Mesenchymal stem cell (in vitro differentiated cells and primary cell): ENCODE data around the gene ROBO2.

Source experiments
- DNase-seq: peaks from one replicate; pipeline ENCODE4 v3.0.0-alpha.2; 2013
- H2AFZ ChIP-seq: one replicate; pipeline ENCODE4 v1.6.1; 2013; ENCODE audit warnings: low read depth, mild to moderate bottlenecking, control low read depth, inconsistent platforms, low read length, moderate library complexity
- H2AK5ac ChIP-seq: 2 replicates; pipeline ENCODE4 v1.6.1; 2013; ENCODE audit warnings: low read length, moderate library complexity, mild to moderate bottlenecking, inconsistent platforms; ENCODE audit not compliant: severe bottlenecking
- H2BK120ac ChIP-seq: one replicate; pipeline ENCODE4 v1.6.1; 2013; ENCODE audit warnings: low read depth, mild to moderate bottlenecking, inconsistent platforms, low read length, moderate library complexity
- H2BK12ac ChIP-seq, 2 experiments: one replicate each; pipeline ENCODE4 v1.6.1; 2013; ENCODE audit warnings: inconsistent platforms in 2 of 2, low read length in 2 of 2, mild to moderate bottlenecking in 2 of 2, moderate library complexity in 2 of 2, control low read depth in 1 of 2
- H2BK15ac ChIP-seq: one replicate; pipeline ENCODE4 v1.6.1; 2013; ENCODE audit warnings: mild to moderate bottlenecking, low read depth, inconsistent platforms; ENCODE audit not compliant: poor library complexity, severe bottlenecking
- H2BK5ac ChIP-seq: 2 replicates; pipeline ENCODE4 v1.6.1; 2013; ENCODE audit warnings: low read depth, mild to moderate bottlenecking, low read length, control low read depth, inconsistent platforms; ENCODE audit not compliant: poor library complexity, severe bottlenecking
- H3K14ac ChIP-seq, 2 experiments: one replicate each; pipeline ENCODE4 v1.6.1; 2013; ENCODE audit warnings: inconsistent platforms in 2 of 2, low read length in 2 of 2, control low read depth in 1 of 2, mild to moderate bottlenecking in 1 of 2, moderate library complexity in 1 of 2
- H3K18ac ChIP-seq, 2 experiments: one replicate each; pipeline ENCODE4 v1.6.1; 2013; ENCODE audit warnings: inconsistent platforms in 2 of 2, low read length in 2 of 2, control low read depth in 1 of 2, low read depth in 1 of 2, mild to moderate bottlenecking in 1 of 2
- H3K23ac ChIP-seq, 2 experiments: one replicate each; pipeline ENCODE4 v1.6.1; 2013; ENCODE audit warnings: inconsistent platforms in 2 of 2, low read length in 2 of 2, mild to moderate bottlenecking in 2 of 2, moderate library complexity in 2 of 2, control low read depth in 1 of 2
- H3K27ac ChIP-seq: 2 replicates; pipeline ENCODE4 v1.5.1; 2013; ENCODE audit warnings: mild to moderate bottlenecking, moderate library complexity, low read length, control low read depth, inconsistent platforms; ENCODE audit not compliant: poor library complexity, severe bottlenecking
- H3K27me3 ChIP-seq, 2 experiments: 2 replicates each; pipeline versions ENCODE4 v1.6.1 to v1.7.0; 2013; ENCODE audit warnings: low read length in 2 of 2, mild to moderate bottlenecking in 2 of 2, moderate library complexity in 2 of 2, control low read depth in 1 of 2, inconsistent platforms in 1 of 2; ENCODE audit not compliant: control insufficient read depth in 1 of 2, insufficient read depth in 1 of 2
- H3K36me3 ChIP-seq, 2 experiments: 2 replicates each; pipeline versions ENCODE4 v1.6.1 to v1.7.0; 2013; ENCODE audit warnings: low read length in 2 of 2, control low read depth in 1 of 2, inconsistent platforms in 1 of 2, low read depth in 1 of 2, mild to moderate bottlenecking in 1 of 2; ENCODE audit not compliant: insufficient read depth in 2 of 2, control insufficient read depth in 1 of 2
- H3K4ac ChIP-seq, 2 experiments: one replicate each; pipeline ENCODE4 v1.6.1; 2013; ENCODE audit warnings: inconsistent platforms in 2 of 2, low read length in 2 of 2, mild to moderate bottlenecking in 2 of 2, moderate library complexity in 2 of 2, control low read depth in 1 of 2, low read depth in 1 of 2
- H3K4me1 ChIP-seq: 2 replicates; pipeline ENCODE4 v1.6.1; 2013; ENCODE audit warnings: low read depth, low read length, control low read depth; ENCODE audit not compliant: control insufficient read depth, insufficient read depth
- H3K4me2 ChIP-seq: 2 replicates; pipeline ENCODE4 v1.6.1; 2013; ENCODE audit warnings: low read length, mild to moderate bottlenecking, inconsistent platforms; ENCODE audit not compliant: poor library complexity, severe bottlenecking
- H3K4me3 ChIP-seq, 2 experiments: 2 replicates each; pipeline versions ENCODE4 v1.5.1 to v1.7.0; 2013; ENCODE audit warnings: low read length in 2 of 2, mild to moderate bottlenecking in 2 of 2, control low read depth in 1 of 2, low read depth in 1 of 2; ENCODE audit not compliant: insufficient read depth in 1 of 2
- H3K79me1 ChIP-seq: replicated peaks from 2 replicates; pipeline ENCODE4 v1.6.1; 2013; ENCODE audit warnings: mild to moderate bottlenecking, control low read depth, low read length, inconsistent platforms; ENCODE audit not compliant: poor library complexity, severe bottlenecking
- H3K9ac ChIP-seq: 2 replicates; pipeline ENCODE4 v1.7.0; 2013; ENCODE audit warnings: mild to moderate bottlenecking, low read length, moderate library complexity
- H3K9me3 ChIP-seq: 2 replicates; pipeline ENCODE4 v1.7.0; 2013; ENCODE audit warnings: mild to moderate bottlenecking, low read length; ENCODE audit not compliant: control insufficient read depth
- H4K8ac ChIP-seq: one replicate; pipeline ENCODE4 v1.6.1; 2013; ENCODE audit warnings: inconsistent platforms, mild to moderate bottlenecking, low read length, moderate library complexity
- H4K91ac ChIP-seq: one replicate; pipeline ENCODE4 v1.6.1; 2013; ENCODE audit warnings: mild to moderate bottlenecking, low read length, inconsistent platforms
- WGBS: methylation state at CpG from one replicate; pipeline ENCODE4 v1.1.7; 2013; ENCODE audit warnings: mixed read lengths; 5-methylcytosine and 5-hydroxymethylcytosine counted together

ROBO2 gene

DNA sequence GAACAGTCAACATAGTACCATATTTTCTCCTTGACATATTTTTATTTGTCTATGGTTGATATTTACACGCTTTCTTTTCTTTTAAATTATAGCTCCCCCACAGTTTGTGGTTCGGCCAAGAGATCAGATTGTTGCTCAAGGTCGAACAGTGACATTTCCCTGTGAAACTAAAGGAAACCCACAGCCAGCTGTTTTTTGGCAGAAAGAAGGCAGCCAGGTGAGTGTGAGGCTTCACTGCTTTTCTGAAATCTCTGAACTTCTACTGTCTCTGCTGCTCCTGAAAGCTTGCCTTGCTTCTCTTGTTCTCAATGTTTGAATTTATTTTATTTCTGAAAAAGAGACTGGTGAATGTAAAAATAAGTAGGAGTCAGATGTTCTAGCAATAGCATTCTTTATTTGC is 506.3 kb downstream of the ROBO2 start:
- Histone ChIP-seq H3K23ac (no peak overlapping the region), H2BK15ac (no peak overlapping the region), H3K18ac (no peak overlapping the region), H3K4ac (no peak overlapping the region), H3K9me3 (no peaks in the 10 kb centered on the region), H3K79me1 (no peaks in the 10 kb centered on the region), H3K4me3 (no peak overlapping the region), H2BK12ac (no peak overlapping the region), H2AFZ (no peak overlapping the region), H2AK5ac (no peak overlapping the region), H3K27me3 (no peaks in the 10 kb centered on the region), H3K27ac (no peak overlapping the region), H3K36me3 (no peaks in the 10 kb centered on the region), H3K14ac (no peak overlapping the region), H4K91ac (no peak overlapping the region), H3K4me2 (no peak overlapping the region), H2BK5ac (no peak overlapping the region), H3K9ac (no peak overlapping the region), H4K8ac (no peak overlapping the region), H3K4me1 (no peaks in the 10 kb centered on the region), H2BK120ac (no peak overlapping the region)
- WGBS, result 87% methylated on average over 3 of the region's 3 CpGs
- no peak for DNase-seq

- H2BK120ac ChIP-seq, result no peak overlapping the region
- no peak overlapping the region for H4K91ac ChIP-seq
- no peaks in the 10 kb centered on the region for H3K36me3 ChIP-seq
- H3K14ac ChIP-seq, result no peak overlapping the region
- no peak overlapping the region for H4K8ac ChIP-seq
- H3K4me3 ChIP-seq, result no peak overlapping the region
- no peak overlapping the region for H3K18ac ChIP-seq
- no peak overlapping the region for H2BK12ac ChIP-seq
- DNase-seq, result no peak
- no peaks in the 10 kb centered on the region for H3K79me1 ChIP-seq
- H2BK15ac ChIP-seq, result no peak overlapping the region
- no peak overlapping the region for H3K4me2 ChIP-seq
- no peaks in the 10 kb centered on the region for H3K4me1 ChIP-seq
- H2AK5ac ChIP-seq, result no peak overlapping the region
- no peak overlapping the region for H2BK5ac ChIP-seq
- no peak overlapping the region for H3K23ac ChIP-seq
- no peak overlapping the region for H2AFZ ChIP-seq
- no peaks in the 10 kb centered on the region for H3K9me3 ChIP-seq
- no peak overlapping the region for H3K4ac ChIP-seq
- 91% methylated on average over 4 of the region's 5 CpGs for WGBS
- H3K27ac ChIP-seq, result no peak overlapping the region
- H3K27me3 ChIP-seq, result no peaks in the 10 kb centered on the region
- no peak overlapping the region for H3K9ac ChIP-seq
Observed at GRCh38 chr3:77549034-77549433, 509.1 kb downstream of the ROBO2 start.

GRCh38 chr3:77553240-77553639 is 513.3 kb downstream of the ROBO2 start:
- Histone ChIP-seq H2BK120ac (no peak overlapping the region), H2BK12ac (no peak overlapping the region), H2AK5ac (no peak overlapping the region), H3K36me3 (no peaks in the 10 kb centered on the region), H4K8ac (no peak overlapping the region), H3K9me3 (no peaks in the 10 kb centered on the region), H3K4me2 (no peak overlapping the region), H2BK5ac (no peak overlapping the region), H3K79me1 (no peaks in the 10 kb centered on the region), H3K18ac (no peak overlapping the region), H3K14ac (no peak overlapping the region), H3K9ac (no peak overlapping the region), H2BK15ac (no peak overlapping the region), H4K91ac (no peak overlapping the region), H3K4ac (no peak overlapping the region), H3K27ac (no peak overlapping the region), H3K4me3 (no peak overlapping the region), H3K23ac (no peak overlapping the region), H3K4me1 (no peaks in the 10 kb centered on the region), H2AFZ (no peak overlapping the region), H3K27me3 (no peaks in the 10 kb centered on the region)
- DNase-seq, result no peak
- 83% methylated on average over 1 of the region's 1 CpG for WGBS

DNA sequence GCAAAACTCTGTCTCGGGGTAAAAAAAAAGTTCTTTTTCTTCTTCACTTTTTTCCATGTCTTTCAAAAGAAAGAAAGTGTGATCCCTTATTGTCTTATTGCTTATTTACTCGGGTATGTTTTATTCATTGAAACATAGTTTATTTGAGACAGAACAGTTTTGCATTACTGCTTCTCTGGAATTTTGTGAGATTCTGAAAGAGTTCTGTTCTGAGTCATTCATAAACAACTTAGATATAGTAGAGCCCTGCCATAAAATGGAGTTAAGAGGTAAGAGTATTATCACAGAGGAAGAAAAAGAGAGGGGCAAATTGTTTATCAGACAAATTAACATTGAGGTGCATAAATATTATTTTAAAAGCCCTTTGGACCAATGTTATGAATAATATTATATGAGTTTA is 522.2 kb downstream of the ROBO2 start:
- H3K9ac ChIP-seq, result no peak overlapping the region
- no peak overlapping the region for H3K14ac ChIP-seq
- no peaks in the 10 kb centered on the region for H3K79me1 ChIP-seq
- no peak overlapping the region for H3K23ac ChIP-seq
- no peak overlapping the region for H2AFZ ChIP-seq
- H3K4ac ChIP-seq, result no peak overlapping the region
- peak; percentile 2 for DNase-seq
- H2BK12ac ChIP-seq, result no peak overlapping the region
- peaks cover 4% of the 10 kb centered on the region for H3K9me3 ChIP-seq
- H3K18ac ChIP-seq, result no peak overlapping the region
- no peak overlapping the region for H4K91ac ChIP-seq
- no peak overlapping the region for H2BK15ac ChIP-seq
- no peaks in the 10 kb centered on the region for H3K36me3 ChIP-seq
- no peak overlapping the region for H2AK5ac ChIP-seq
- no peaks in the 10 kb centered on the region for H3K27me3 ChIP-seq
- 50% methylated on average over 1 of the region's 2 CpGs for WGBS
- H2BK120ac ChIP-seq, result no peak overlapping the region
- peaks cover 2% of the 10 kb centered on the region for H3K4me1 ChIP-seq
- H3K4me3 ChIP-seq, result no peak overlapping the region
- no peak overlapping the region for H2BK5ac ChIP-seq
- H3K4me2 ChIP-seq, result no peak overlapping the region
- peak overlapping the region; percentile 38 for H3K27ac ChIP-seq
- H4K8ac ChIP-seq, result no peak overlapping the region
